Measurements from ENCODE around the gene SORCS2. TPM values are rescaled to one million over a fixed set of nuclear protein-coding genes. Genes with fewer than 3 reads are reported as not detected.

The SORCS2 gene
- total RNA-seq, 1 experiment from 2014 or later: not detected

GRCh38 chr4:7306021-7306965, 114.0 kb downstream of the SORCS2 start:
- no peak for DNase-seq (ENCODE audit: unreplicated experiment)
- H3K27ac Mint-ChIP-seq (ENCODE audit: low read depth, unreplicated experiment): no peak overlapping the region
- CTCF ChIA-PET: interaction anchor here (1.5 kb wide), 1 partner anchor 10 kb away, joined by 5 read pairs; no protein-coding TSS in a partner anchor
- no peak overlapping the region for H3K4me3 Mint-ChIP-seq (ENCODE audit: unreplicated experiment)
- H3K9me3 Mint-ChIP-seq (ENCODE audit: unreplicated experiment): no peaks in the 10 kb centered on the region
- POLR2A ChIA-PET: no interaction called here
- peaks cover 91% of the 10 kb centered on the region for H3K27me3 Mint-ChIP-seq (ENCODE audit: insufficient read depth, unreplicated experiment)
- BruUV-seq (replicated peaks): no TSS peak
- intact Hi-C loops (cut with micrococcal nuclease): no loop called here
- TF ChIP-seq CTCF (IDR thresholded peaks at IDR 0.05; ENCODE audit: unreplicated experiment): no peak
- no peaks in the 10 kb centered on the region for H3K4me1 Mint-ChIP-seq (ENCODE audit: insufficient read depth, unreplicated experiment)
- H3K36me3 Mint-ChIP-seq (ENCODE audit: insufficient read depth, unreplicated experiment): no peaks in the 10 kb centered on the region

- Mint-ChIP-seq H3K4me1 (ENCODE audit: insufficient read depth, unreplicated experiment) (no peaks in the 10 kb centered on the region), H3K27me3 (ENCODE audit: insufficient read depth, unreplicated experiment) (peaks cover 91% of the 10 kb centered on the region), H3K4me3 (ENCODE audit: unreplicated experiment) (no peak overlapping the region), H3K27ac (ENCODE audit: low read depth, unreplicated experiment) (no peak overlapping the region), H3K36me3 (ENCODE audit: insufficient read depth, unreplicated experiment) (no peaks in the 10 kb centered on the region), H3K9me3 (ENCODE audit: unreplicated experiment) (no peaks in the 10 kb centered on the region)
- DNase-seq (ENCODE audit: unreplicated experiment): no peak
- POLR2A ChIA-PET: no interaction called here
- no TSS peak for BruUV-seq (replicated peaks)
- TF ChIP-seq CTCF (IDR thresholded peaks at IDR 0.05; ENCODE audit: unreplicated experiment): no peak
- CTCF ChIA-PET: interaction anchor here (1.5 kb wide), 1 partner anchor 11 kb away, joined by 5 read pairs; no protein-coding TSS in a partner anchor
- intact Hi-C loops (cut with micrococcal nuclease): no loop called here
These were observed 114.6 kb downstream of the SORCS2 start for GRCh38 chr4:7306986-7307385.

- Mint-ChIP-seq H3K9me3 (ENCODE audit: unreplicated experiment) (no peaks in the 10 kb centered on the region), H3K27ac (ENCODE audit: low read depth, unreplicated experiment) (no peak overlapping the region), H3K36me3 (ENCODE audit: insufficient read depth, unreplicated experiment) (no peaks in the 10 kb centered on the region), H3K4me3 (ENCODE audit: unreplicated experiment) (no peak overlapping the region), H3K27me3 (ENCODE audit: insufficient read depth, unreplicated experiment) (peaks cover 91% of the 10 kb centered on the region), H3K4me1 (ENCODE audit: insufficient read depth, unreplicated experiment) (no peaks in the 10 kb centered on the region)
- POLR2A ChIA-PET: no interaction called here
- BruUV-seq (replicated peaks): no TSS peak
- intact Hi-C loops (cut with micrococcal nuclease): no loop called here
- DNase-seq (ENCODE audit: unreplicated experiment): no peak
- no peak for TF ChIP-seq CTCF (IDR thresholded peaks at IDR 0.05; ENCODE audit: unreplicated experiment)
- CTCF ChIA-PET: no interaction called here
These were observed 115.2 kb downstream of the SORCS2 start for GRCh38 chr4:7307394-7308099.

- Mint-ChIP-seq H3K4me3 (ENCODE audit: unreplicated experiment) (no peak overlapping the region), H3K4me1 (ENCODE audit: insufficient read depth, unreplicated experiment) (no peaks in the 10 kb centered on the region), H3K27ac (ENCODE audit: low read depth, unreplicated experiment) (no peak overlapping the region), H3K36me3 (ENCODE audit: insufficient read depth, unreplicated experiment) (no peaks in the 10 kb centered on the region), H3K9me3 (ENCODE audit: unreplicated experiment) (no peaks in the 10 kb centered on the region), H3K27me3 (ENCODE audit: insufficient read depth, unreplicated experiment) (peaks cover 85% of the 10 kb centered on the region)
- POLR2A ChIA-PET: interaction anchor here (0.6 kb wide), 1 partner anchor 264 kb away, joined by 3 read pairs; no protein-coding TSS in a partner anchor
- no peak for TF ChIP-seq CTCF (IDR thresholded peaks at IDR 0.05; ENCODE audit: unreplicated experiment)
- BruUV-seq (replicated peaks): no TSS peak
- DNase-seq (ENCODE audit: unreplicated experiment): no peak
- intact Hi-C loops (cut with micrococcal nuclease): no loop called here
- CTCF ChIA-PET: interaction anchor here (0.8 to 1.0 kb wide), 3 partner anchors 13 to 493 kb away, joined by 3 to 4 read pairs (median 3); no protein-coding TSS in a partner anchor
These were observed 116.8 kb downstream of the SORCS2 start for GRCh38 chr4:7309181-7309580.

All from MCF 10A (cell line).